HL-60/S4 treated with retinoic acid at 250 ng/mL for 4 days and 3 days (cell line): ENCODE results near the gene SLC38A9.

ENCODE experiments used
- in situ Hi-C: fragments of 300-500 bp; cut with MboI; formaldehyde crosslinking; loops from 2 replicates; pipeline ENCODE4 v1.7.0; 2022; ENCODE audit warnings: low sequenced_read_pairs

Gene SLC38A9

GRCh38 chr5:55584398-55585205, 127.5 kb downstream of the SLC38A9 start:
- in situ Hi-C loops, result no loop called here

- in situ Hi-C loops, result no loop called here
Measured at GRCh38 chr5:55583578-55583977, 128.5 kb downstream of the SLC38A9 start.

DNA sequence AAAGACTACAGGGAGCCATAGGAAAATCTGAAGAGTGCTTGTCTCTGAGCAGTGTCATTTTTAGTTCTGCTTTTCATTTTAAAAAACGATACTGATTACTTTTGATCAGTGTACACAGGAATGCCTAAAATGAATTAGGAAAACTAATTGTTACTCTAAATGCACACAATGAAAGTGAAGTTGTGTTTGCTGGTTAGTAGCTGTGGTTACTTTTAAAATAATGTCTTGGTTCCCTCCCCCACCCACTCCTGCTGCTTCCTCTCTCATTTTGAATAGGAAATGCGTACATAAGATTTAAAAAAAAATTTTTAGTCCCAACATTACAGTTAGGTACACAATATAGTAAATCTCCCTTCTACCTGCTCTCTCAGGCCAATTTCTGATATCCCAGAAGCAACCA, 129.9 kb downstream of the SLC38A9 start:
- in situ Hi-C loops, result no loop called here

GRCh38 chr5:55580042-55580441, 132.1 kb downstream of the SLC38A9 start:
- in situ Hi-C loops, result no loop called here

GRCh38 chr5:55578771-55579170, 133.4 kb downstream of the SLC38A9 start:
- in situ Hi-C loops, result no loop called here

DNA sequence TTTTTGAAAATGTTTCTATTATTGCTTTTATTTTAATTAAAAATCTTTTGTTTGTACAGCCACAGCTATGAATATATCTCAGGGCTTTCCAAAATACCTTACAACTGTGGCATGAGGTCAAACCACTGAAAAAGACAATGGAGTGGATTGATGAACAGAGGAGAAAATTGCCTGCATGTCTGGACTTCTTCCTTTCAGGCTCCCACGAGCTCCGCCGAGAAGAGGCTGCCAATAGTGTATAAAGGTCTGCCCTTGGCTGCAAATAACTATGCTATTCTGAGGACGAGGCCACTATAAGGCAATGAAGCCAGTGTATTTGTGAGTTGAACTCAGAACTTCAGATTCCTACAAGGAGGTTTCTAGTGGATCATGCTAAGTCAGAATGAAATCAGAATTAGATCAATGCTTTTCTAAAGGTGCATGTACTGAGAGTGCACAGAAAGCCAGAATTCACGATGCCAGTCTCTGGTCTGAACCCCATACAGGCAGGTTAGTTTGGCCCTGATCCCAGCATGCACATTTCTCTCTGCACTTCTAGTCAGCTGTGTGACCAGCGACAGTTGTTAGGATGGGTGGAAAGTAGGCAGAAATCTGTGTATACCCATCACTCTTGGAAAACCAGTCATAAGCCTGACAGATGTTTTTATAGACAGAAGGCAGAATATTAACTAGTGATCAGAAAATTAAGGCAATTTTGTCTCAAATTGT, 134.6 kb downstream of the SLC38A9 start:
- in situ Hi-C loops, result no loop called here

GRCh38 chr5:55576661-55577060, 135.5 kb downstream of the SLC38A9 start:
- in situ Hi-C loops, result no loop called here
